OCI-LY3 (cell line): ENCODE data around the gene GOLPH3.

ENCODE experiments used
- EZH2phosphoT487 ChIP-seq: fragments of 200-600 bp; shearing (Covaris generic); IDR thresholded peaks from 2 replicates; pipeline ENCODE4 v1.6.1; 2018; ENCODE audit warnings: antibody characterized with exemption, mixed run types, low read depth
- TF ChIP-seq, protein P1 (sequence below): fragments of 200-600, 300-600 bp; sonication (generic); IDR thresholded peaks from 2 replicates; pipeline ENCODE4 v1.5.1; 2014; ENCODE audit warnings: antibody characterized with exemption, low read length, low read depth

GRCh38 chr5:32163053-32163452 is 11.1 kb downstream of the GOLPH3 start:
- TF ChIP-seq, protein P1, sequence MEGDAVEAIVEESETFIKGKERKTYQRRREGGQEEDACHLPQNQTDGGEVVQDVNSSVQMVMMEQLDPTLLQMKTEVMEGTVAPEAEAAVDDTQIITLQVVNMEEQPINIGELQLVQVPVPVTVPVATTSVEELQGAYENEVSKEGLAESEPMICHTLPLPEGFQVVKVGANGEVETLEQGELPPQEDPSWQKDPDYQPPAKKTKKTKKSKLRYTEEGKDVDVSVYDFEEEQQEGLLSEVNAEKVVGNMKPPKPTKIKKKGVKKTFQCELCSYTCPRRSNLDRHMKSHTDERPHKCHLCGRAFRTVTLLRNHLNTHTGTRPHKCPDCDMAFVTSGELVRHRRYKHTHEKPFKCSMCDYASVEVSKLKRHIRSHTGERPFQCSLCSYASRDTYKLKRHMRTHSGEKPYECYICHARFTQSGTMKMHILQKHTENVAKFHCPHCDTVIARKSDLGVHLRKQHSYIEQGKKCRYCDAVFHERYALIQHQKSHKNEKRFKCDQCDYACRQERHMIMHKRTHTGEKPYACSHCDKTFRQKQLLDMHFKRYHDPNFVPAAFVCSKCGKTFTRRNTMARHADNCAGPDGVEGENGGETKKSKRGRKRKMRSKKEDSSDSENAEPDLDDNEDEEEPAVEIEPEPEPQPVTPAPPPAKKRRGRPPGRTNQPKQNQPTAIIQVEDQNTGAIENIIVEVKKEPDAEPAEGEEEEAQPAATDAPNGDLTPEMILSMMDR = no peak
- TF ChIP-seq EZH2phosphoT487 = no peak
